B cell (primary cell): ENCODE data around the gene PRM1. TPM values are rescaled to one million over a fixed set of nuclear protein-coding genes. Genes with fewer than 3 reads are reported as not detected.
A peak's percentile ranks its signal among the peaks of the same experiment; 100 is the strongest.

Experiments
- ATAC-seq: fragments of 200-7000 bp; cut with Tn5 transposase; one replicate; pipeline ENCODE4 v1.10.0; 2021; ENCODE audit warnings: low read depth, mild to moderate bottlenecking, moderate number of reproducible peaks, moderate library complexity
- CTCF ChIA-PET: fragments of 350-600 bp; sonication (Branson Sonifier 250); formaldehyde crosslinking; loops from one replicate; lab custom pipeline; 2021; ENCODE audit warnings: antibody characterized with exemption, inconsistent platforms; lab: Charles Lee
- POLR2A ChIA-PET: fragments of 350-600 bp; sonication (Branson Sonifier 250); formaldehyde crosslinking; loops from one replicate; lab custom pipeline; 2021; ENCODE audit warnings: antibody characterized with exemption; lab: Charles Lee
- DNase-seq: peaks from one replicate; pipeline ENCODE4 v3.0.0; 2013
- H2AFZ ChIP-seq: 2 replicates; pipeline ENCODE4 v1.6.1; 2012; ENCODE audit warnings: mild to moderate bottlenecking, low read depth, low read length; ENCODE audit not compliant: insufficient read depth, poor library complexity, severe bottlenecking
- H3K27ac ChIP-seq, 2 donors: 1 replicate in 1 of 2; 2 replicates in 1 of 2; pipeline ENCODE4 v1.5.1; 2012 to 2013; ENCODE audit warnings: low read length in 2 of 2, mild to moderate bottlenecking in 2 of 2, moderate library complexity in 1 of 2
- H3K27me3 ChIP-seq, 4 experiments: fragments of 200-600 bp in 1 of 4; sonication (generic) in 1 of 4; replicated peaks in 1 of 4; 1 replicate in 2 of 4; 2 replicates in 2 of 4; pipeline versions ENCODE4 v1.6.1 to v1.7.0; 2013 to 2016; ENCODE audit warnings: low read length in 3 of 4, mild to moderate bottlenecking in 2 of 4, mixed read lengths in 1 of 4, moderate library complexity in 1 of 4; ENCODE audit not compliant: insufficient read depth in 4 of 4, control insufficient read depth in 3 of 4; ENCODE audit errors: control extremely low read depth in 1 of 4
- H3K36me3 ChIP-seq, 2 experiments: replicated peaks in 1 of 2; 1 replicate in 1 of 2; 2 replicates in 1 of 2; pipeline versions ENCODE4 v1.6.1 to v1.7.1; 2013; ENCODE audit warnings: low read length in 1 of 2; ENCODE audit not compliant: insufficient read depth in 2 of 2, control insufficient read depth in 1 of 2; ENCODE audit errors: control extremely low read depth in 1 of 2, extremely low read depth in 1 of 2
- H3K4me1 ChIP-seq, 2 donors: fragments of 200-600 bp in 1 of 2; sonication (generic) in 1 of 2; 1 replicate in 1 of 2; 2 replicates in 1 of 2; pipeline versions ENCODE4 v1.5.1 to v1.6.1; 2013 to 2017; ENCODE audit warnings: low read length in 2 of 2; ENCODE audit not compliant: control insufficient read depth in 2 of 2, insufficient read depth in 2 of 2
- H3K4me2 ChIP-seq: replicated peaks from 2 replicates; pipeline ENCODE3; 2012; ENCODE audit warnings: mild to moderate bottlenecking, low read depth, low read length; ENCODE audit not compliant: poor library complexity, severe bottlenecking
- H3K4me3 ChIP-seq, 5 experiments: fragments of 200-600 bp in 1 of 5; sonication (generic) in 1 of 5; 1 replicate in 3 of 5; 2 replicates in 2 of 5; pipeline versions ENCODE4 v1.5.1 to v1.7.0; 2011 to 2016; ENCODE audit warnings: low read length in 4 of 5, mild to moderate bottlenecking in 4 of 5, low read depth in 2 of 5, control low read depth in 1 of 5, moderate library complexity in 1 of 5; ENCODE audit not compliant: insufficient read depth in 1 of 5; ENCODE audit errors: control extremely low read depth in 1 of 5, extremely low read depth in 1 of 5
- H3K79me2 ChIP-seq: fragments of 200-600 bp; sonication (generic); one replicate; pipeline ENCODE4 v1.6.0; 2016; ENCODE audit warnings: low read length; ENCODE audit not compliant: control insufficient read depth, insufficient read depth
- H3K9ac ChIP-seq: fragments of 200-600 bp; sonication (generic); 2 replicates; pipeline ENCODE4 v1.6.1; 2017; ENCODE audit warnings: mild to moderate bottlenecking, low read length, moderate library complexity
- H3K9me3 ChIP-seq, 3 donors: one replicate each; pipeline versions ENCODE4 v1.6.1 to v1.7.1; 2013; ENCODE audit warnings: low read length in 2 of 3; ENCODE audit not compliant: control insufficient read depth in 2 of 3, insufficient read depth in 1 of 3; ENCODE audit errors: control extremely low read depth in 1 of 3
- H4K20me1 ChIP-seq: 2 replicates; pipeline ENCODE4 v1.6.0; 2012; ENCODE audit warnings: mild to moderate bottlenecking, low read length; ENCODE audit not compliant: insufficient read depth, control insufficient read depth, poor library complexity, severe bottlenecking
- H3K27ac Mint-ChIP-seq: one replicate; pipeline ENCODE4 v1.8.0; 2021; ENCODE audit warnings: mixed read lengths
- H3K27me3 Mint-ChIP-seq: one replicate; pipeline ENCODE4 v1.8.0; 2021; ENCODE audit warnings: mixed read lengths
- H3K4me1 Mint-ChIP-seq: one replicate; pipeline ENCODE4 v1.8.0; 2021; ENCODE audit warnings: mixed read lengths
- H3K4me3 Mint-ChIP-seq: one replicate; pipeline ENCODE4 v1.8.0; 2021; ENCODE audit warnings: mixed read lengths
- H3K9me3 Mint-ChIP-seq: one replicate; pipeline ENCODE4 v1.8.0; 2022; ENCODE audit warnings: mixed read lengths; ENCODE audit not compliant: insufficient read depth
- CTCF ChIP-seq: fragments of 200-600 bp; IDR thresholded peaks from one replicate; pipeline ENCODE4 v1.8.0; 2022; ENCODE audit warnings: antibody characterized with exemption, mild to moderate bottlenecking
- EZH2 ChIP-seq: IDR thresholded peaks from 2 replicates; pipeline ENCODE4 v1.6.1; 2012; ENCODE audit warnings: borderline replicate concordance, low read depth, mild to moderate bottlenecking, moderate library complexity, low read length; ENCODE audit not compliant: insufficient read depth, poor library complexity, severe bottlenecking
- WGBS: methylation state at CpG from one replicate; pipeline ENCODE4 v1.1.5; 2013; ENCODE audit warnings: missing lambda C conversion rate; ENCODE audit not compliant: insufficient coverage; 5-methylcytosine and 5-hydroxymethylcytosine counted together
- intact Hi-C: fragments of 100-400 bp; cut with micrococcal nuclease; formaldehyde crosslinking; loops from one replicate; pipeline ENCODE4 v1.10.0; 2022
- polyA plus RNA-seq: library from polyadenylated mRNA; depleted of rRNA; stranded (reverse); fragments of >200 nt; gene quantifications from 2 replicates; pipeline ENCODE4 v1.2.3, GENCODE V29; 2012
- total RNA-seq, 2 donors: library from RNA; stranded (reverse); fragments of 120-200 nt in 1 of 2; gene quantifications; 1 replicate in 1 of 2; 2 replicates in 1 of 2; pipeline versions ENCODE4 v1.2.3 to v1.2.4, GENCODE V29; 2013 to 2022

PRM1 gene
- total and polyA plus RNA-seq, 2 donors (not counting 1 experiment from before 2014, with no cell fraction given): not detected

GRCh38 chr16:11328172-11329070, 47.3 kb upstream of the PRM1 start:
- Histone ChIP-seq H3K27me3 (no peaks in the 10 kb centered on the region), H3K9me3 (peaks cover 0 to 14% (median 3%) of the 10 kb centered on the region in 3 donors), H3K4me1 (peaks cover 59 to 69% of the 10 kb centered on the region in 2 donors), H3K27ac (peak overlapping the region; percentile 91 to 94), H3K4me2 (peak overlapping the region; percentile 83), H3K36me3 (no peaks in the 10 kb centered on the region), H3K79me2 (peaks cover 4% of the 10 kb centered on the region), H3K4me3 (peak overlapping the region in 4 of 5 experiments; percentile 30 to 64 (median 36)), H2AFZ (no peak overlapping the region), H3K9ac (peak overlapping the region; percentile 60), H4K20me1 (no peaks in the 10 kb centered on the region)
- H3K27ac Mint-ChIP-seq: peak overlapping the region; percentile 93
- 2% methylated on average over 6 of the region's 12 CpGs for WGBS
- H3K27me3 Mint-ChIP-seq: no peaks in the 10 kb centered on the region
- POLR2A ChIA-PET: interaction anchor here (0.6 to 7.6 kb wide), 13 partner anchors 10 to 838 kb away, joined by 3 to 94 read pairs (median 5); partner anchors contain the start of gene SOCS1
- no peak for TF ChIP-seq EZH2
- TF ChIP-seq CTCF: no peak
- CTCF ChIA-PET: interaction anchor here (0.6 to 4.7 kb wide), 13 partner anchors 13 to 364 kb away, joined by 3 to 52 read pairs (median 4); partner anchors contain the start of gene SOCS1
- H3K4me1 Mint-ChIP-seq: peaks cover 62% of the 10 kb centered on the region
- H3K4me3 Mint-ChIP-seq: peak overlapping the region; percentile 81
- peak; percentile 90 for DNase-seq
- intact Hi-C loops: loop anchor here (1.0 kb wide), 5 partner anchors 17 to 72 kb away; partner anchors contain the start of genes RMI2 and SOCS1
- ATAC-seq: peak; percentile 70
- no peaks in the 10 kb centered on the region for H3K9me3 Mint-ChIP-seq
